SK-N-SH treated with all-trans-retinoic acid at 6 μM for 48 hours (cell line): ENCODE results near the gene ELMO1.

Experiments
- ATAC-seq: fragments of 200-7000 bp; cut with Tn5 transposase; 3 replicates; pipeline ENCODE4 v1.9.1; 2020; ENCODE audit warnings: mild to moderate bottlenecking, moderate library complexity
- ARNTL ChIP-seq: fragments of 450-650 bp; formaldehyde crosslinking; IDR thresholded peaks from 2 replicates; pipeline ENCODE4 v1.5.0; 2020; ENCODE audit warnings: low read depth, mild to moderate bottlenecking, moderate library complexity, borderline replicate concordance
- BACH2 ChIP-seq: fragments of 250-450 bp; sonication (Bioruptor Pico); IDR thresholded peaks from 2 replicates; pipeline ENCODE4 v1.9.0; 2021; ENCODE audit warnings: mild to moderate bottlenecking, borderline replicate concordance
- CSDC2 ChIP-seq: fragments of 250-450 bp; sonication (Bioruptor Pico); IDR thresholded peaks from 2 replicates; pipeline ENCODE4 v1.5.0; 2020; ENCODE audit warnings: mild to moderate bottlenecking, moderate library complexity
- ESRRG ChIP-seq: fragments of 250-450 bp; sonication (Bioruptor Pico); IDR thresholded peaks from 2 replicates; pipeline ENCODE4 v1.6.1; 2021; ENCODE audit warnings: mild to moderate bottlenecking
- ISL1 ChIP-seq: fragments of 250-450 bp; sonication (Bioruptor Pico); IDR thresholded peaks from 2 replicates; pipeline ENCODE4 v2.1.2; 2022; ENCODE audit warnings: mild to moderate bottlenecking, moderate library complexity
- PPARA ChIP-seq: fragments of 250-450 bp; sonication (Bioruptor Pico); IDR thresholded peaks from 2 replicates; pipeline ENCODE4 v1.5.0; 2020; ENCODE audit warnings: mild to moderate bottlenecking, borderline replicate concordance
- RARB ChIP-seq: fragments of 250-450 bp; sonication (Bioruptor Pico); IDR thresholded peaks from 2 replicates; pipeline ENCODE4 v1.8.0; 2021; ENCODE audit warnings: mild to moderate bottlenecking, moderate library complexity
- SNAI2 ChIP-seq: fragments of 250-450 bp; sonication (Bioruptor Pico); IDR thresholded peaks from 2 replicates; pipeline ENCODE4 v1.5.0; 2020; ENCODE audit warnings: mild to moderate bottlenecking, moderate library complexity
- TCF4 ChIP-seq: fragments of 250-450 bp; sonication (Bioruptor Pico); IDR thresholded peaks from 2 replicates; pipeline ENCODE4 v1.8.0; 2021; ENCODE audit warnings: mild to moderate bottlenecking, moderate library complexity, borderline replicate concordance
- TOX ChIP-seq: fragments of 250-450 bp; sonication (Bioruptor Pico); IDR thresholded peaks from 2 replicates; pipeline ENCODE4 v1.8.0; 2021; ENCODE audit warnings: mild to moderate bottlenecking, moderate library complexity, borderline replicate concordance
- ZC3H10 ChIP-seq: fragments of 250-450 bp; sonication (Bioruptor Pico); IDR thresholded peaks from 2 replicates; pipeline ENCODE4 v1.5.1; 2021; ENCODE audit warnings: mild to moderate bottlenecking, moderate library complexity
- ZNF565 ChIP-seq: fragments of 450-650 bp; formaldehyde crosslinking; conservative IDR thresholded peaks from 2 replicates; pipeline ENCODE4 v1.5.0; 2020; ENCODE audit warnings: low read depth, mild to moderate bottlenecking, moderate library complexity
- ZNF70 ChIP-seq: fragments of 450-650 bp; formaldehyde crosslinking; IDR thresholded peaks from 2 replicates; pipeline ENCODE4 v1.5.0; 2020; ENCODE audit warnings: mild to moderate bottlenecking, moderate library complexity
- TF ChIP-seq, protein P1 (sequence below): fragments of 250-450 bp; sonication (Bioruptor Pico); IDR thresholded peaks from 2 replicates; pipeline ENCODE4 v1.8.0; 2021; ENCODE audit warnings: low read depth, mild to moderate bottlenecking, moderate library complexity, borderline replicate concordance
- TF ChIP-seq, protein P2 (sequence below): fragments of 250-450 bp; sonication (Bioruptor Pico); IDR thresholded peaks from 2 replicates; pipeline ENCODE4 v1.5.0; 2020; ENCODE audit warnings: mild to moderate bottlenecking, moderate library complexity
- TF ChIP-seq, protein P3 (sequence below): fragments of 250-450 bp; sonication (Bioruptor Pico); IDR thresholded peaks from 2 replicates; pipeline ENCODE4 v1.5.1; 2021; ENCODE audit warnings: mild to moderate bottlenecking, moderate library complexity
- TF ChIP-seq, protein P4 (sequence below): fragments of 250-450 bp; sonication (Bioruptor Pico); IDR thresholded peaks from 2 replicates; pipeline ENCODE4 v1.8.0; 2020; ENCODE audit warnings: mild to moderate bottlenecking, moderate library complexity, borderline replicate concordance

The ELMO1 gene

DNA sequence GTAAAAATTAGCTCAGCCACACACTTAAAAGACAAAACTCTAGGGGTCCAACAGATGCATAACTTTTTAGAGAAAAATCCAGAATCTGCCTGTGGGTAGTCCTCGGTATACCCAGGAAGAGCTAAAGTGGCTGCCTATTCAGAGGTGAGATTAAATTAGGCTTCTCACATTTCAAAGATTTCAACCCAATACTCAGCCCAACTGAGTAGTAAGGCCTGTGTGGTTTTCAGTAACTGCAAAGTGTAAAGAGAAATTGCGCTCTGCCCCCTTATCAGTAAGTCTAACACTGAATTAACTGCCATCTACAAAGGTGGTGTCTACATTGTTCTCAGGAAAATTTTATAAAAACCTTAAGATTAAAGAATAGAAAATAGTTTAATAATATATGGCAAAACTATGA is 88.2 kb downstream of the ELMO1 start:
- ATAC-seq, result no peak

DNA sequence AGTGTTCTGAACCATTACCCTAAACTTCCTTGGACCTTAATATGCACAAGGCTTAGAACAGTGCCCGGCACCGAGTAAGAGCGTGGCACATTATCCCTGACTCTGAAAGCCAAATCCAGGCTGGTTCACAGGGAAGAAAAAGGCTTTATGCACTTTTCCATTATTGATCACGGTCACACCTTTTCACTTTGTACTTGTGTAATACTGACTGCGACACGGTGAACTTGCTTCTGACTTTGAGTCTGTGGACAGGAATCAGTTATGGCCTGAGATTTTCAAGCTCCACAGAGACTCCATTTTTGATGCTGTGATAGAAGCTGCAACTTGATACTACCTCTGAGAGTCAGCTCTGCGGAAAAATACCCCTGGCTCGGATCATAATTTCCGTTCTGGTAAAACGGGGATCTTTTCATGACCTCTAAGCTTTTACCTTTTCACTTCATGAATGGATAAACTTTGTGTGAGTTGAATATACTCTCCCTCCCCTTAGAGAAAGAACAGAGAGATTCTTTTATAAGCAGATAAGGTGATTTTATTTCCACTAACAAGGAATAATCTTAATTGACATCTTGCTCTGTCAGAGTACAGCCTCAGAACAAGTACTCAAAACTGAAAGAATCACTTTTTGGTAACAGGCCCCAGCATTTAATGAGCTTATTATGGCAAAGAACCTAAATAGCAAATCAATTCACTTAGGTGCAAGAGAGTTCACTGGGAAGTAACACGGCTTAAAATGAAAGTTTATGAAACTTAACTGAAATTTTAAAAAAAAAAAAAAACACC is 88.8 kb downstream of the ELMO1 start:
- ATAC-seq, result no peak
- TF ChIP-seq, protein P1, sequence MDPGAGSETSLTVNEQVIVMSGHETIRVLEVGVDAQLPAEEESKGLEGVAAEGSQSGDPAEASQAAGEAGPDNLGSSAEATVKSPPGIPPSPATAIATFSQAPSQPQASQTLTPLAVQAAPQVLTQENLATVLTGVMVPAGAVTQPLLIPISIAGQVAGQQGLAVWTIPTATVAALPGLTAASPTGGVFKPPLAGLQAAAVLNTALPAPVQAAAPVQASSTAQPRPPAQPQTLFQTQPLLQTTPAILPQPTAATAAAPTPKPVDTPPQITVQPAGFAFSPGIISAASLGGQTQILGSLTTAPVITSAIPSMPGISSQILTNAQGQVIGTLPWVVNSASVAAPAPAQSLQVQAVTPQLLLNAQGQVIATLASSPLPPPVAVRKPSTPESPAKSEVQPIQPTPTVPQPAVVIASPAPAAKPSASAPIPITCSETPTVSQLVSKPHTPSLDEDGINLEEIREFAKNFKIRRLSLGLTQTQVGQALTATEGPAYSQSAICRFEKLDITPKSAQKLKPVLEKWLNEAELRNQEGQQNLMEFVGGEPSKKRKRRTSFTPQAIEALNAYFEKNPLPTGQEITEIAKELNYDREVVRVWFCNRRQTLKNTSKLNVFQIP (CRISPR knock-in tag), result no peak
- TF ChIP-seq ISL1 (CRISPR knock-in tag), result 0 out of 2 replicates have a peak, but pooled peaks have one; percentile 11
- TF ChIP-seq, protein P2, sequence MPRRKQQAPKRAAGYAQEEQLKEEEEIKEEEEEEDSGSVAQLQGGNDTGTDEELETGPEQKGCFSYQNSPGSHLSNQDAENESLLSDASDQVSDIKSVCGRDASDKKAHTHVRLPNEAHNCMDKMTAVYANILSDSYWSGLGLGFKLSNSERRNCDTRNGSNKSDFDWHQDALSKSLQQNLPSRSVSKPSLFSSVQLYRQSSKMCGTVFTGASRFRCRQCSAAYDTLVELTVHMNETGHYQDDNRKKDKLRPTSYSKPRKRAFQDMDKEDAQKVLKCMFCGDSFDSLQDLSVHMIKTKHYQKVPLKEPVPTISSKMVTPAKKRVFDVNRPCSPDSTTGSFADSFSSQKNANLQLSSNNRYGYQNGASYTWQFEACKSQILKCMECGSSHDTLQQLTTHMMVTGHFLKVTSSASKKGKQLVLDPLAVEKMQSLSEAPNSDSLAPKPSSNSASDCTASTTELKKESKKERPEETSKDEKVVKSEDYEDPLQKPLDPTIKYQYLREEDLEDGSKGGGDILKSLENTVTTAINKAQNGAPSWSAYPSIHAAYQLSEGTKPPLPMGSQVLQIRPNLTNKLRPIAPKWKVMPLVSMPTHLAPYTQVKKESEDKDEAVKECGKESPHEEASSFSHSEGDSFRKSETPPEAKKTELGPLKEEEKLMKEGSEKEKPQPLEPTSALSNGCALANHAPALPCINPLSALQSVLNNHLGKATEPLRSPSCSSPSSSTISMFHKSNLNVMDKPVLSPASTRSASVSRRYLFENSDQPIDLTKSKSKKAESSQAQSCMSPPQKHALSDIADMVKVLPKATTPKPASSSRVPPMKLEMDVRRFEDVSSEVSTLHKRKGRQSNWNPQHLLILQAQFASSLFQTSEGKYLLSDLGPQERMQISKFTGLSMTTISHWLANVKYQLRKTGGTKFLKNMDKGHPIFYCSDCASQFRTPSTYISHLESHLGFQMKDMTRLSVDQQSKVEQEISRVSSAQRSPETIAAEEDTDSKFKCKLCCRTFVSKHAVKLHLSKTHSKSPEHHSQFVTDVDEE, result peak; percentile 58; the same call in 1 of the 2 replicates

More for the DNA sequence above, 88.2 kb downstream of the ELMO1 start:
- no peak for TF ChIP-seq ARNTL
- TF ChIP-seq ZNF565 (CRISPR knock-in tag), result no peak
- TF ChIP-seq ESRRG (CRISPR knock-in tag), result no peak
- TF ChIP-seq, protein P3, sequence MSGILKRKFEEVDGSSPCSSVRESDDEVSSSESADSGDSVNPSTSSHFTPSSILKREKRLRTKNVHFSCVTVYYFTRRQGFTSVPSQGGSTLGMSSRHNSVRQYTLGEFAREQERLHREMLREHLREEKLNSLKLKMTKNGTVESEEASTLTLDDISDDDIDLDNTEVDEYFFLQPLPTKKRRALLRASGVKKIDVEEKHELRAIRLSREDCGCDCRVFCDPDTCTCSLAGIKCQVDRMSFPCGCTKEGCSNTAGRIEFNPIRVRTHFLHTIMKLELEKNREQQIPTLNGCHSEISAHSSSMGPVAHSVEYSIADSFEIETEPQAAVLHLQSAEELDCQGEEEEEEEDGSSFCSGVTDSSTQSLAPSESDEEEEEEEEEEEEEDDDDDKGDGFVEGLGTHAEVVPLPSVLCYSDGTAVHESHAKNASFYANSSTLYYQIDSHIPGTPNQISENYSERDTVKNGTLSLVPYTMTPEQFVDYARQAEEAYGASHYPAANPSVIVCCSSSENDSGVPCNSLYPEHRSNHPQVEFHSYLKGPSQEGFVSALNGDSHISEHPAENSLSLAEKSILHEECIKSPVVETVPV, result no peak
- no peak for TF ChIP-seq TCF4 (CRISPR knock-in tag)
- TF ChIP-seq SNAI2 (CRISPR knock-in tag), result no peak
- no peak for TF ChIP-seq ZC3H10 (CRISPR knock-in tag)
- no peak for TF ChIP-seq CSDC2 (CRISPR knock-in tag)
- TF ChIP-seq BACH2, result no peak
- TF ChIP-seq ISL1 (CRISPR knock-in tag), result no peak
- TF ChIP-seq, protein P4, sequence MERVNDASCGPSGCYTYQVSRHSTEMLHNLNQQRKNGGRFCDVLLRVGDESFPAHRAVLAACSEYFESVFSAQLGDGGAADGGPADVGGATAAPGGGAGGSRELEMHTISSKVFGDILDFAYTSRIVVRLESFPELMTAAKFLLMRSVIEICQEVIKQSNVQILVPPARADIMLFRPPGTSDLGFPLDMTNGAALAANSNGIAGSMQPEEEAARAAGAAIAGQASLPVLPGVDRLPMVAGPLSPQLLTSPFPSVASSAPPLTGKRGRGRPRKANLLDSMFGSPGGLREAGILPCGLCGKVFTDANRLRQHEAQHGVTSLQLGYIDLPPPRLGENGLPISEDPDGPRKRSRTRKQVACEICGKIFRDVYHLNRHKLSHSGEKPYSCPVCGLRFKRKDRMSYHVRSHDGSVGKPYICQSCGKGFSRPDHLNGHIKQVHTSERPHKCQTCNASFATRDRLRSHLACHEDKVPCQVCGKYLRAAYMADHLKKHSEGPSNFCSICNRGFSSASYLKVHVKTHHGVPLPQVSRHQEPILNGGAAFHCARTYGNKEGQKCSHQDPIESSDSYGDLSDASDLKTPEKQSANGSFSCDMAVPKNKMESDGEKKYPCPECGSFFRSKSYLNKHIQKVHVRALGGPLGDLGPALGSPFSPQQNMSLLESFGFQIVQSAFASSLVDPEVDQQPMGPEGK, result no peak
- TF ChIP-seq, protein P2, result no peak
- TF ChIP-seq TOX (CRISPR knock-in tag), result no peak
- TF ChIP-seq PPARA (CRISPR knock-in tag), result no peak

DNA sequence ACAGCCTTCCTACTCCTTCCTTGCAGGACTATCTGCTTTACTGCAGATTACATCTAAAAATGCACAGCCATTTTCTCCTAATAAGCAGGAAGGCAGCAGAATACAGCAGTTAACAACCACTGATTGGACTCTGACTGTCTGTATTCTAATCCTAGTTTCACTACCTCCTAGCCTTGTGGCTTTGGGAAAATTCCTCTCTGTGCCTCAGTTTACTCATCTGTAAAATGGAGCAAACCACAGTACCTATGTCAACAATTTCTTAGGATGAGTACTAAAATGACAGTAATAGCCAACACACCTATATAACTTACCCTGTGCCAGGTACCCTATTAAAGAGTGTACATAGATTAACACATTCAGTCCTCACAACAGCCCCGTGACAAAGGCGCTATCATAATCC is 89.5 kb downstream of the ELMO1 start:
- TF ChIP-seq PPARA (CRISPR knock-in tag), result no peak
- no peak for TF ChIP-seq SNAI2 (CRISPR knock-in tag)
- no peak for TF ChIP-seq RARB (CRISPR knock-in tag)
- no peak for TF ChIP-seq ZNF70
- no peak for ATAC-seq

DNA sequence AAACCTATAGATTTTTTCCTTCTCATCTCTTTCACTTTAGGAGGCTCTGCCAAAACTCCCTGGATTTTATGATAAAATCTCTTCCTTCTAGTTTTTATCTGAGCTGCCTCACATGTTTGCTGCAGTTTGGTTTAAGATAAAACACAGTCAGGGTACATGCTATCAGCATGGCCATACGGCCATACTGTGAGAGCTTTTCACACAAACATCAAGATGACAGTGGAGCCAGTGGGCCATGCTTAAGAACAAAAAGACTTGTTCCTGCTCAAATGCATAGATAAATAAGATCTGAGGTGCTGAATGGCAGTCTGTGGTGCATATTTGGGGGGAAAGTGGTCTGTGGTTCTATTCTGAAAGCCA is 91.0 kb downstream of the ELMO1 start:
- ATAC-seq, result no peak
- no peak for TF ChIP-seq ZNF70
- TF ChIP-seq, protein P2, result 0 out of 2 replicates have a peak, but pooled peaks have one; percentile 45
